GM12878 (cell line): ENCODE measurements around the gene CELF3. TPM values are rescaled to one million over a fixed set of nuclear protein-coding genes. Genes with fewer than 3 reads are reported as not detected.

Experiments
- ATAC-seq: fragments of 200-7000 bp; cut with Tn5 transposase; 3 replicates; pipeline ENCODE4 v1.9.1; 2020; ENCODE audit warnings: mild to moderate bottlenecking, moderate library complexity
- BruUV-seq: library from RNA; stranded (reverse); fragments of 400-500 nt; replicated peaks from 2 replicates; lab custom pipeline; 2021; lab: Mats Ljungman, UMichigan
- CTCF ChIA-PET: fragments of 300-600 bp; sonication (Branson Sonifier 250); formaldehyde crosslinking; extraction: SDS; loops from one replicate; lab custom pipeline; 2021; ENCODE audit warnings: inconsistent platforms; lab: Yijun Ruan, JAX
- POLR2A ChIA-PET: fragments of 350-600 bp; formaldehyde crosslinking; extraction: SDS; loops from one replicate; lab custom pipeline; 2021; ENCODE audit warnings: inconsistent platforms; lab: Charles Lee
- RAD21 ChIA-PET: fragments of 300-600 bp; sonication (Branson Sonifier 250); formaldehyde crosslinking; loops from one replicate; lab custom pipeline; 2023; ENCODE audit warnings: antibody characterized with exemption; ENCODE audit not compliant: unreplicated experiment; lab: Charles Lee
- SMC1A ChIA-PET: fragments of 300-600 bp; sonication (Branson Sonifier 250); formaldehyde crosslinking; loops from one replicate; lab custom pipeline; 2023; ENCODE audit not compliant: unreplicated experiment, uncharacterized antibody; lab: Charles Lee
- DNase-seq: peaks from one replicate; pipeline ENCODE4 v3.0.0-alpha.2; 2011; ENCODE audit warnings: low read depth, low spot score
- FAIRE-seq: peaks from 3 replicates; lab custom pipeline; 2011; peaks lifted over from hg19 to GRCh38; lab: Jason Lieb, UNC
- H2AFZ ChIP-seq: 2 replicates; pipeline ENCODE4 v1.6.0; 2011; ENCODE audit warnings: low read depth, low read length, control low read depth; ENCODE audit not compliant: control insufficient read depth
- H3K27ac ChIP-seq: 2 replicates; pipeline ENCODE4 v1.5.1; 2011; ENCODE audit warnings: control low read depth; ENCODE audit not compliant: control insufficient read depth, insufficient read depth
- H3K27me3 ChIP-seq, 2 experiments: replicated peaks in 1 of 2; 2 replicates each; pipeline versions ENCODE4 v1.6.0 to v1.6.1; 2011; ENCODE audit warnings: low read length in 1 of 2; ENCODE audit not compliant: control insufficient read depth in 2 of 2, insufficient read depth in 2 of 2
- H3K36me3 ChIP-seq, 2 experiments: 2 replicates each; pipeline ENCODE4 v1.5.1; 2011; ENCODE audit warnings: low read length in 1 of 2; ENCODE audit not compliant: control insufficient read depth in 2 of 2, insufficient read depth in 2 of 2
- H3K4me1 ChIP-seq: 2 replicates; pipeline ENCODE4 v1.6.1; 2011; ENCODE audit warnings: mild to moderate bottlenecking, low read length, moderate library complexity, mixed read lengths; ENCODE audit not compliant: control insufficient read depth, insufficient read depth
- H3K4me2 ChIP-seq: 2 replicates; pipeline ENCODE4 v1.6.0; 2011; ENCODE audit warnings: control low read depth; ENCODE audit not compliant: control insufficient read depth, insufficient read depth
- H3K4me3 ChIP-seq: fragments of 200-600 bp; sonication (generic); 2 replicates; pipeline ENCODE4 v1.5.1; 2016
- H3K79me2 ChIP-seq: 2 replicates; pipeline ENCODE4 v1.6.0; 2011; ENCODE audit warnings: low read length; ENCODE audit not compliant: control insufficient read depth, insufficient read depth
- H3K9ac ChIP-seq: 2 replicates; pipeline ENCODE4 v1.8.0; 2011; ENCODE audit warnings: low read length, control low read depth, mixed read lengths; ENCODE audit not compliant: control insufficient read depth, insufficient read depth
- H3K9me3 ChIP-seq: replicated peaks from 3 replicates; pipeline ENCODE4 v1.5.1; 2011; ENCODE audit warnings: mild to moderate bottlenecking, low read length; ENCODE audit not compliant: control insufficient read depth, insufficient read depth
- H4K20me1 ChIP-seq: 2 replicates; pipeline ENCODE4 v1.6.0; 2011; ENCODE audit not compliant: control insufficient read depth, insufficient read depth
- BRCA1 ChIP-seq: IDR thresholded peaks from 2 replicates; pipeline ENCODE4 v1.6.1; 2011; ENCODE audit warnings: low read depth, low read length, improper control_type of control experiment
- CBFB ChIP-seq: IDR thresholded peaks from 2 replicates; pipeline ENCODE4 v1.6.1; 2016; ENCODE audit warnings: antibody characterized with exemption, low read depth
- CUX1 ChIP-seq: IDR thresholded peaks from 2 replicates; pipeline ENCODE4 v1.6.1; 2012; ENCODE audit warnings: improper control_type of control experiment, low read depth, low read length; ENCODE audit not compliant: insufficient replicate concordance
- ESRRA ChIP-seq: IDR thresholded peaks from 2 replicates; pipeline ENCODE4 v1.6.1; 2012; ENCODE audit warnings: mild to moderate bottlenecking, low read length, improper control_type of control experiment
- GATAD2B ChIP-seq: fragments of 450-650 bp; conservative IDR thresholded peaks from 2 replicates; pipeline ENCODE4 v1.6.1; 2017; ENCODE audit warnings: low read depth, mild to moderate bottlenecking, moderate library complexity
- KAT2A ChIP-seq: conservative IDR thresholded peaks from 2 replicates; pipeline ENCODE4 v1.6.1; 2011; ENCODE audit warnings: low read depth, low read length; ENCODE audit not compliant: control insufficient read depth
- POLR2AphosphoS2 ChIP-seq: IDR thresholded peaks from 2 replicates; pipeline ENCODE4 v1.6.1; 2011; ENCODE audit warnings: low read depth, mild to moderate bottlenecking, low read length, improper control_type of control experiment, moderate library complexity
- RB1 ChIP-seq: fragments of 450-650 bp; formaldehyde crosslinking; IDR thresholded peaks from 2 replicates; pipeline ENCODE4 v1.6.1; 2017; ENCODE audit warnings: mild to moderate bottlenecking, borderline replicate concordance
- RBBP5 ChIP-seq: fragments of 200-600 bp; sonication (generic); conservative IDR thresholded peaks from 2 replicates; pipeline ENCODE4 v1.6.1; 2016
- RCOR1 ChIP-seq: conservative IDR thresholded peaks from 2 replicates; pipeline ENCODE4 v1.6.1; 2012; ENCODE audit warnings: low read depth, low read length, improper control_type of control experiment
- SRF ChIP-seq, 2 experiments: IDR thresholded peaks; 2 replicates each; pipeline ENCODE4 v1.6.1; 2011; ENCODE audit warnings: low read depth in 2 of 2, low read length in 2 of 2, mild to moderate bottlenecking in 1 of 2, moderate library complexity in 1 of 2
- STAT3 ChIP-seq: IDR thresholded peaks from 2 replicates; pipeline ENCODE4 v1.6.1; 2011; ENCODE audit warnings: low read depth, low read length, improper control_type of control experiment
- WRNIP1 ChIP-seq: IDR thresholded peaks from 2 replicates; pipeline ENCODE4 v1.6.1; 2011; ENCODE audit warnings: low read depth, low read length, improper control_type of control experiment, borderline replicate concordance
- ZNF622 ChIP-seq: fragments of 450-650 bp; IDR thresholded peaks from 2 replicates; pipeline ENCODE4 v1.6.1; 2017; ENCODE audit warnings: mild to moderate bottlenecking, inconsistent platforms
- WGBS: methylation state at CpG from one replicate; pipeline ENCODE4 v1.1.6; 2016; ENCODE audit warnings: low lambda C conversion rate; ENCODE audit not compliant: insufficient replicate concordance, insufficient coverage; ENCODE audit errors: missing lambda C conversion rate; 5-methylcytosine and 5-hydroxymethylcytosine counted together
- in situ Hi-C: fragments of 300-500 bp; cut with MboI; formaldehyde crosslinking; loops from 9 replicates; pipeline ENCODE4 v1.14.3; 2018; ENCODE audit warnings: mixed read lengths
- intact Hi-C: fragments of 100-400 bp; cut with micrococcal nuclease; formaldehyde crosslinking; loops from one replicate; pipeline ENCODE4 v1.14.2; 2022; ENCODE audit not compliant: unreplicated experiment
- polyA plus RNA-seq, 11 experiments: library from polyadenylated mRNA; depleted of rRNA in 4 of 11; unstranded in 6 of 11; stranded (reverse) in 5 of 11; fragments of >200 nt; fragmentation: Nextera tagmentation in 4 of 11; fragmentation: Illumina TruSeq in 1 of 11; extraction: Ambion mirVana in 4 of 11; extraction: Trizol in 1 of 11; gene quantifications; 1 replicate in 1 of 11; 2 replicates in 10 of 11; pipeline versions ENCODE4 v1.2.1 to v1.2.3, GENCODE V29; 2011 to 2016; ENCODE audit warnings: inconsistent platforms in 2 of 11, missing spikeins in 2 of 11, low read depth in 1 of 11
- total RNA-seq, 4 experiments: library from RNA; depleted of rRNA in 3 of 4; stranded (reverse); fragments of >200 nt in 3 of 4; fragmentation: Illumina TruSeq in 1 of 4; extraction: Trizol in 1 of 4; gene quantifications; 2 replicates each; pipeline versions ENCODE4 v1.2.1 to v1.2.3, GENCODE V29; 2013 to 2021

The CELF3 gene
- total and polyA plus RNA-seq, 10 of the 15 experiments (the other 5 are each of a cell fraction or from before 2014, with no cell fraction given) = 0.09 TPM; not detected in 9

DNA sequence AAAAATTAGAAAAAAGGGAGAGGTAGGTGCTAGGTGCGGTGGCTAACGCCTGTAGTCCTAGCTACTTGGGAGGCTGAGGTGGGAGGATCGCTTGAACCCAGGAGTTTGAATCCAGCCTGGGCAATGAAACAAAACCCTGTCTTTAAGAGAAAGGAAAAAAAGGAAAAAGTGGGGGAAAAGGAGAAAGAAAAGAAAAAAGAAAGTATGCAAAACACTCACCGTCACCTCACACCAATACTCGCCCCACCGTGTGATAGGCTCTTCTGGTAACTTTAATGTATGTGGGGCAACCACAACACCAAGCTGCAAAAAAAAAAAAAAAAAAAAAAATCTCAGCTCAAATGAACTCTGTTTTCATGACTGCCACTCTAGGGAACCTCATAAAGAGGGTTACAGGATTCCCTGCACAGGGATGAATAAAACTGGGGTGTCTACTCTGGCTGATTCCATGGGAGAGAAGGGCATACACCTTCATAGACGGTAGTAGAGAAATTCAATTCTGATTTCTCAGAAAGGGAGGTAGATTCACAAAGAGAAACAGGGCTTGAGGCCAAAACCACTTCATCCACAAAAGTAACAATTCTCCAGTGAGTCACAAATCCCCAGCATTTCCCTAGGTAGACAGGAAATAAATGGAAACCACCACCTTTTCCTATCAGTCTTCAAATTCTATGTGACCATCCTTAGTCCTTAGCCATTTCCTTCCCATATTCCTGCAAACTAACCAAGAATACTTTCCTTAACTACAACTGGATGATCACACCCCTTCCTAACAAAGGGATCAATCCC, 44.2 kb upstream of the CELF3 start:
- FAIRE-seq (no peak), ATAC-seq (no peak), DNase-seq (no peak)
- H3K27me3 ChIP-seq = no peaks in the 10 kb centered on the region
- H3K9me3 ChIP-seq = no peaks in the 10 kb centered on the region
- H3K9ac ChIP-seq = no peak overlapping the region
- WGBS = 97% methylated on average over 7 of the region's 7 CpGs
- H3K4me3 ChIP-seq = no peak overlapping the region
- RAD21 ChIA-PET = no interaction called here
- no peak overlapping the region for H3K27ac ChIP-seq
- no peak overlapping the region for H3K4me2 ChIP-seq
- intact Hi-C loops = no loop called here
- BruUV-seq = no TSS peak
- SMC1A ChIA-PET = no interaction called here
- H2AFZ ChIP-seq = no peak overlapping the region
- POLR2A ChIA-PET = interaction anchor here (0.6 to 1.2 kb wide), 2 partner anchors 24 to 509 kb away, joined by 3 to 5 read pairs; no protein-coding TSS in a partner anchor
- H3K36me3 ChIP-seq = peaks cover 5 to 25% of the 10 kb centered on the region in 2 experiments; a peak in 3 of 4 replicates
- no peaks in the 10 kb centered on the region for H4K20me1 ChIP-seq
- no peaks in the 10 kb centered on the region for H3K4me1 ChIP-seq
- CTCF ChIA-PET = interaction anchor here (1.0 kb wide), 1 partner anchor 460 kb away, joined by 3 read pairs; no protein-coding TSS in a partner anchor
- H3K79me2 ChIP-seq = peaks cover 12% of the 10 kb centered on the region
- TF ChIP-seq WRNIP1 (no peak), SRF (IDR thresholded peaks at IDR 0.05; ENCODE audit: low read depth in 2 of 2, low read length in 2 of 2) (no peak), CBFB (no peak), GATAD2B (no peak), RB1 (no peak), ESRRA (no peak), STAT3 (no peak), RCOR1 (no peak), ZNF622 (no peak), CUX1 (no peak), KAT2A (no peak), BRCA1 (no peak), RBBP5 (no peak), POLR2AphosphoS2 (no peak)
- in situ Hi-C loops = no loop called here
